Measurements from ENCODE around the gene UBE2Z.

Gene UBE2Z

GRCh38 chr17:48961516-48962233 is 53.5 kb downstream of the UBE2Z start:
- DNase-seq: no peak

GRCh38 chr17:48970224-48970623 is 62.0 kb downstream of the UBE2Z start:
- no peak for DNase-seq

GRCh38 chr17:48970865-48971687 is 62.9 kb downstream of the UBE2Z start:
- no peak for DNase-seq

GRCh38 chr17:48972749-48973097 is 64.5 kb downstream of the UBE2Z start:
- no peak for DNase-seq

GRCh38 chr17:48973806-48974205 is 65.6 kb downstream of the UBE2Z start:
- no peak for DNase-seq
